Esophagus squamous epithelium (tissue), 4 donors: ENCODE results near the gene SLC18A3.

Experiments used
- CTCF ChIP-seq, 6 experiments: fragments of 450-650 bp in 4 of 6; fragments of 200-600 bp in 2 of 6; sonication (generic) in 2 of 6; IDR thresholded peaks; one replicate each; pipeline ENCODE4 v1.5.1; 2016 to 2019; ENCODE audit warnings: antibody characterized with exemption in 6 of 6, mild to moderate bottlenecking in 4 of 6, moderate library complexity in 4 of 6
- POLR2A ChIP-seq, 4 donors: fragments of 450-650 bp; IDR thresholded peaks; one replicate each; pipeline ENCODE4 v1.6.1; 2017; ENCODE audit warnings: antibody characterized with exemption in 4 of 4, mild to moderate bottlenecking in 4 of 4, moderate library complexity in 3 of 4

DNA sequence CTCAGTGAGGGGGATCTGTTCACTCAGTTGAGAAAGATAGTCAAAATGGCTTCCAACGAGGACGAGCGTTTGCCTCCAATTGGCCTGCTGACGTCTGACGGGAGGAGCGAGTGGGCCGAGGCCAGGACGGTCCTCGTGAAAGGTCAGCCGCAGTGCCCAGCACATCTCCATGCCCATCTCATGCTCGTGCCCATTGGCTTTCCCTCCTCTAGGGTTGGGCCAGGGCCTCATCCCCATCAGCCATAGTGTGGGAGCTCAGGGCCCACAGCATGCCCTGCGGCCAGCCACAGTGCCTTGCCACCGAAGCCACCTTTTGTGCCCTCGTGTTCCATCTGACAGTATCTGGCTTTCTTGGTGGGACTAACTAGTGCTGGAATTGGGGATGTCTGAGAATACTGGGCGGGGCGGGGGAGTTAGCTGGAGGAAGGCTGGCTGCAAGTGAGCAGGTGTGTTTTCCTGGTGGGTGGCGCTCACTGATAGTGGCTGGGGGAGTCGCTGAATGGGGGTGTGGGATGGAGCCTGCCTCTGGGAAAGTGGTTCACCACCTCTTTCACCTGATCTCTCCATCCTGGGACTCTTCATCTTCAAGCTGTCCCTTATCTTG, 17.6 kb downstream of the SLC18A3 start:
- TF ChIP-seq POLR2A (IDR thresholded peaks at IDR 0.05) (no peak), CTCF (IDR thresholded peaks at IDR 0.05) (no peak)
